ENCODE measurements around the gene TSC22D3. TPM values are rescaled to one million over a fixed set of nuclear protein-coding genes. Genes with fewer than 3 reads are reported as not detected.

TSC22D3 gene
- total RNA-seq, 1 donor from 2014 or later: 350 TPM

- Histone ChIP-seq H3K27ac (peak overlapping the region; percentile 71), H3K36me3 (no peaks in the 10 kb centered on the region), H3K9me3 (no peaks in the 10 kb centered on the region), H3K27me3 (ENCODE audit: low read depth) (no peaks in the 10 kb centered on the region), H3K4me3 (no peak overlapping the region), H3K4me1 (peaks cover 53% of the 10 kb centered on the region)
- peak; percentile 94 to 96 for ATAC-seq
- intact Hi-C loops (cut with DNase I): no loop called here
- DNase-seq: peak; percentile 93
- no peak for TF ChIP-seq CTCF (IDR thresholded peaks at IDR 0.05)
Measured at GRCh38 chrX:107684956-107685385, 90.6 kb downstream of the TSC22D3 start.

- Histone ChIP-seq H3K9me3 (no peaks in the 10 kb centered on the region), H3K27me3 (ENCODE audit: low read depth) (no peaks in the 10 kb centered on the region), H3K27ac (peak overlapping the region; percentile 71), H3K4me1 (peaks cover 63% of the 10 kb centered on the region), H3K4me3 (no peak overlapping the region), H3K36me3 (no peaks in the 10 kb centered on the region)
- ATAC-seq (no peak), DNase-seq (no peak)
- intact Hi-C loops (cut with DNase I): no loop called here
- TF ChIP-seq CTCF (IDR thresholded peaks at IDR 0.05): no peak
Measured at GRCh38 chrX:107683931-107684330, 91.7 kb downstream of the TSC22D3 start.

- no peak overlapping the region for H3K4me3 ChIP-seq
- no peaks in the 10 kb centered on the region for H3K9me3 ChIP-seq
- peak; percentile 49 to 60 for ATAC-seq
- no peaks in the 10 kb centered on the region for H3K36me3 ChIP-seq
- no peak for TF ChIP-seq CTCF (IDR thresholded peaks at IDR 0.05)
- peaks cover 67% of the 10 kb centered on the region for H3K4me1 ChIP-seq
- intact Hi-C loops (cut with DNase I): no loop called here
- H3K27me3 ChIP-seq (ENCODE audit: low read depth): no peaks in the 10 kb centered on the region
- H3K27ac ChIP-seq: peak overlapping the region; percentile 71
- no peak for DNase-seq
Measured at GRCh38 chrX:107683124-107683895, 92.3 kb downstream of the TSC22D3 start.

GRCh38 chrX:107682256-107682655, 93.3 kb downstream of the TSC22D3 start:
- intact Hi-C loops (cut with DNase I): no loop called here
- Histone ChIP-seq H3K36me3 (no peaks in the 10 kb centered on the region), H3K4me1 (peaks cover 78% of the 10 kb centered on the region), H3K27me3 (ENCODE audit: low read depth) (no peaks in the 10 kb centered on the region), H3K4me3 (no peak overlapping the region), H3K27ac (peak overlapping the region; percentile 71), H3K9me3 (no peaks in the 10 kb centered on the region)
- no peak for TF ChIP-seq CTCF (IDR thresholded peaks at IDR 0.05)
- no peak for DNase-seq
- ATAC-seq: no peak

- H3K27me3 ChIP-seq (ENCODE audit: low read depth): no peaks in the 10 kb centered on the region
- peak in 1 of 2 donors; percentile 10 for ATAC-seq
- intact Hi-C loops (cut with DNase I): loop anchor here (5.0 kb wide), 1 partner anchor 33 kb away; no protein-coding TSS in a partner anchor
- TF ChIP-seq CTCF (IDR thresholded peaks at IDR 0.05): no peak
- H3K4me1 ChIP-seq: peaks cover 69% of the 10 kb centered on the region
- DNase-seq: peak; percentile 82
- H3K9me3 ChIP-seq: no peaks in the 10 kb centered on the region
- H3K27ac ChIP-seq: peak overlapping the region; percentile 98
- no peak overlapping the region for H3K4me3 ChIP-seq
- H3K36me3 ChIP-seq: no peaks in the 10 kb centered on the region
Measured at GRCh38 chrX:107678957-107679740, 96.4 kb downstream of the TSC22D3 start.

All from lower lobe of right lung (tissue), 2 donors.